ENCODE measurements around the gene TC2N.

The TC2N gene

GRCh38 chr14:91867316-91867988 is at the start of gene TC2N:
TC2N (minus strand) TSS chr14:91867536; CDS start chr14:91813769, 53,767 bp downstream.
- TF ChIP-seq CTCF (IDR thresholded peaks at IDR 0.05; ENCODE audit: low read depth, low read length): no peak

GRCh38 chr14:91912035-91912434 is 44.7 kb upstream of the TC2N start:
- no peak for TF ChIP-seq CTCF (IDR thresholded peaks at IDR 0.05; ENCODE audit: low read depth, low read length)
- no peak overlapping the region for H3K4me3 ChIP-seq (ENCODE audit: low read depth, low read length)

More at GRCh38 chr14:91867316-91867988, at the start of gene TC2N:
- no peak within 1 kb of the TSS for H3K4me3 ChIP-seq (ENCODE audit: low read depth, low read length)

GRCh38 chr14:91911474-91912032 is 44.2 kb upstream of the TC2N start:
- peak; percentile 35; the same call in 1 of the 2 replicates for TF ChIP-seq CTCF (IDR thresholded peaks at IDR 0.05; ENCODE audit: low read depth, low read length)
- H3K4me3 ChIP-seq (ENCODE audit: low read depth, low read length): no peak overlapping the region

GRCh38 chr14:91910196-91910595 is 42.9 kb upstream of the TC2N start:
- H3K4me3 ChIP-seq (ENCODE audit: low read depth, low read length): no peak overlapping the region
- TF ChIP-seq CTCF (IDR thresholded peaks at IDR 0.05; ENCODE audit: low read depth, low read length): no peak

GRCh38 chr14:91906374-91906773 is 39.0 kb upstream of the TC2N start:
- no peak overlapping the region for H3K4me3 ChIP-seq (ENCODE audit: low read depth, low read length)
- no peak for TF ChIP-seq CTCF (IDR thresholded peaks at IDR 0.05; ENCODE audit: low read depth, low read length)

GRCh38 chr14:91904956-91905645 is 37.8 kb upstream of the TC2N start:
- no peak overlapping the region for H3K4me3 ChIP-seq (ENCODE audit: low read depth, low read length)
- TF ChIP-seq CTCF (IDR thresholded peaks at IDR 0.05; ENCODE audit: low read depth, low read length): no peak

- H3K4me3 ChIP-seq (ENCODE audit: low read depth, low read length): no peak overlapping the region
- TF ChIP-seq CTCF (IDR thresholded peaks at IDR 0.05; ENCODE audit: low read depth, low read length): no peak
Observed at GRCh38 chr14:91904483-91904882, 37.1 kb upstream of the TC2N start.

Measured in WI38 (cell line).